Peyer's patch (tissue), 4 donors: Measurements from ENCODE around the gene SCLT1.

Experiments used
- CTCF ChIP-seq, 6 experiments: fragments of 450-650 bp in 4 of 6; fragments of 200-600 bp in 2 of 6; sonication (generic) in 1 of 6; IDR thresholded peaks; one replicate each; pipeline ENCODE4 v1.5.1; 2017 to 2019; ENCODE audit warnings: antibody characterized with exemption in 6 of 6, mild to moderate bottlenecking in 3 of 6, moderate library complexity in 1 of 6
- POLR2A ChIP-seq, 2 donors: fragments of 450-650 bp; IDR thresholded peaks; one replicate each; pipeline ENCODE4 v1.5.1; 2017; ENCODE audit warnings: antibody characterized with exemption in 2 of 2, mild to moderate bottlenecking in 2 of 2, moderate library complexity in 2 of 2

DNA sequence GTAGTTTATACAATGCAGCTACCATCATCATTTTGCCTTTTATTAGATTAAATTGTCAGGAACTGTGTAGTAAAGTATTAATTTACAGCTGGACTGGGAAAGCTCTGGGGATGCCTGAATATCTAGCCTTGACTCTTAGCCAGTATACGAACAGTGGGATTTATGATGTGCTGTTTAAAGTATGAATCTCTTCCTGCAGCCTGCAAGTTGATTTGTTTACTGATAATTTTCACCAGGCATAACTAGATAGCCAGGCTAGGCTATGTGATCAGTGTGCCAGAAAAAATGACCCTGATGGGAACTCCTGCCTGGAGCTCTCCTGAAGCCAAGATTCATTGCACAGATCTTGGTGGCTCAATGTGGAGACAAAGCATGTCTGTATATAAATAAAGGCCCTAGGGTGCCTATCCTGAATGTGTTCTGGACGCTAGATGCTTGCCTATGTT lies 119.2 kb downstream of the SCLT1 start:
- TF ChIP-seq CTCF (IDR thresholded peaks at IDR 0.05), result no peak
- TF ChIP-seq POLR2A (IDR thresholded peaks at IDR 0.05), result no peak
